NCI-H1105 (cell line): ENCODE results near the gene ATP7B.
"Not testable (repeated sequence)": the region's sequence is repeated elsewhere in the genome, so short reads cannot be mapped to it uniquely, and the experiment has no call there.

Source experiments
- DNase-seq: peaks from one replicate; lab custom pipeline; 2025; lab: John Stamatoyannopoulos, UW

ATP7B gene

DNA sequence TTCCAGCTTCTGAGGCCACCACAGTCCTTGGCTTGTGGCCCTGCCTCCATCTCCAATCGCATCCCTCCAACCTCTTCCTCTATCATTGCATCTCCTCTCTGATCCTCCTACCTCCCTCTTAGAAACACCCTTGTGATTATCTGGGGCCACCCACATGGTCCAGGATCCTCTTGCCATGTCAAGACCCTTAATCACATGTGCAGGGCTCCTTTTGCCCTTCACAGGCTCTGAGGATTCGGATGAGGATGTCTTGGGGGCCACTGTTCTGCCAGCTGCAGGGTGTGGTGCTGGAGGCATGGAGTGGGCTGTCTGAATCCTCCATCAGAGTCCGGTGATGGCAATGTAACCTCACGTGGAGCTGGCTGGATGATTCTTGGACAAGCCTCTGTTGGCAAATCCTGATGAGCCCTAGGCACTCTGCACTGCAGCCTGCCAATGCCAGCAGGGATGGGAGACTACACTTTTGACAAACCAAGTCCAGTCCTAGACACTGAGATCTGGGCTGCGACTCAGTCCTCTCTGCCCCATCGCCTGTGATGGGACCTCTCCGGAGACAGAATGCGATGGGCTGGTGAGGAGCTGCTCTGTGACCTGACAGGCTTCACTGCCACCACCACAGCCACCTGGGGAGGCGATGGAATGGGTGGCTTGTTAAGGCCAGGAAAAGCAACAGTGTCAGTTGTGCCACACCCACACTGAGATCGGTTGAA lies 88.3 kb downstream of the ATP7B start:
- DNase-seq: no peak

DNA sequence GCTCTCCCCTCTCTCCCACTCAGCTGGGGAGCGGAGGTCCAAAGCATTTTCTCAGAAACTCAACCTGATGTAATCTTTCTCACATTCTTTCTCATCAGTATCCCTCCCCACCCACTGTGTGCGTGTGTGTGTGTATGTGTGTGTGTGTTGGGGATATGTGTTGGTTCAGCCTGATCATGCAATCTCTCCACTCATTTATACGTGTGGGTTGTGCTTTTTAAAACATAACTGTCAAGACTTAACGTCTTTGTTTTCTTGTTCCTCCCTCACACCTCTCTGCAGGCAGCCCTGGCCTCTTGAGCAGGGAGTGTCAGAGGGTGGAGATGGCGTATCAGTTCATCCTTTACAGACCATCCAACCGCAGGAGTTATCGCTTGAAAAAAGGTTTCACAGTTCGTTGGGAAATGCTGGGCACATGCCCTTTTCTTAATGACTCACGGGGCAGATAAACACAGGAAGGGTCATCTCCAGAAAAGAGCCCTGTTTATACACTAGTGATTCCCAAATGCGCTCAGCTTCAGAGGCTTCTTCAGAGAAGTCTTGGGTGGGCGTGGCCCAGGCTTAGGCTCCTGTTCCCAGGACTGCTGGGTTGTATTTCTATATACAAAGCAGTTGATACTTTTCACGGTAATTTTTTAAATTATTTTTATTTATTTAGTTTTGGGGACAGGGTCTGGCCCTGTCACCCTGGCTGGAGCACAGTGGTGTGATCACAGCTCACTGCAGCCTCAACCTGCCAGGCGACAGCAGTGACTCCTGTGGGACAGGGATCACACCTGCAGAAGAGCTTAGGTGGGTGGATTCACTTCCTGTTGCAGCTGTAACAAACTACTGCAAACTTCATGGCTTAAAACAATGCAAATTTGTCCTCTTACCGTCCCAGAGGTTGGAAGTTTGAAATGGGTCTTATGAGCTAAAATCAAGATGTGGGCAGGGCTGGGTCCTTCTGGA lies 89.2 kb downstream of the ATP7B start:
- no peak for DNase-seq

DNA sequence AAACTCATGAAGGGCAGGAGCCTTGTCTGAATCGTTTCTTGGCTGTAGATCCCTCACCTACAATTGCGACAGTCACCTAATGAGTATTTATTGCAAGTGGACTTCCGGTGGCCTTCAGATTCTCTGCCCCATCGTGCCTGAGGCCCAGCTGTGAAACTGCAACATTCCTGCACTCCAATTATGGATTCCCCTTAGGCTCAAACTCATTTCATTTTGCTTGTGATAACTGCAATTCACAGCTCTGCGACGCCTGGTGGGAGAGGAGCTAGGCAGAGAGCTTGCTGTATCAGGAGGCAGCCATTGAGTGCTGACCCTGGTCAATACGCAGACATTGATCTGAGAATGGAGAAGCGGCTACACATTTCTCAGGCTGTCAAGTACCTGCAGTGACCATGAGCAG lies 90.5 kb downstream of the ATP7B start:
- no peak for DNase-seq

DNA sequence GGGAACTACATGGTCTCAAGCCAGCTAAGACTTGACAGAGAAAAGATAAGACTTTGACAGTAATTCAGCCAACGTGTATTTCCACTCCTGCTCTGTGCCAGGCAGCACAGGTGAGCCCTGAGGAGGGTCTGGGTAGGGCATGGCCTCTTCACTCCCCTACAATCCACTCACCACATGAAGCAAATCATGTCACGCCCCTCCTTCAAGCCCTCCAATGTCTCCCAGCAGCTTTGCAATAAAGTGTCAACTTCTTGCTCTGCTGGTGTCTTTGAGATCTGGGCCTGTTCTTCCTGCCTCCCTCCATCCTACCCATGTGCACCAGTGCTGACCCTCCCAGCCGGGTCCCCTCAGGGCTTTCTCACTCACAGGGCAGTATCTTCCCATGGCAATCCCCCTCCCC lies 91.0 kb downstream of the ATP7B start:
- no peak for DNase-seq

DNA sequence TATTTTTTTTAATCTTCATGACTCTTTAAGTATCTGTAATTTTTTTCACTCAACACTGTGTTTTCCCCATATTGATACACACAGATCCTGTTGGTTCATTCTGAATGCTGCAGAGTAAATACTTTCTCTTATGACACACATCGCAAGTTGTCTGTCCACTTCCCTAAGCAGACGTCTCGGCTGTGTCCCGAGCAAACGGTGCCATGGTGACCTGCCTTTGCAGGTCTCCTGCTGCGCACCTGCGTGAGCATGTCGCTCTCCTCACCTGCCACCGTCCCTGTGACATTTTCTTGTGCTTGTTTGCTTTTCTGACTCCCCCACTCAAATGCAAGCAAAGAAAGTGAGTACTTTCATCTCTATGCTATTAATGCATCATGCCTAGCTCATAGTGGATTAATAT lies 91.7 kb downstream of the ATP7B start:
- DNase-seq: no peak

DNA sequence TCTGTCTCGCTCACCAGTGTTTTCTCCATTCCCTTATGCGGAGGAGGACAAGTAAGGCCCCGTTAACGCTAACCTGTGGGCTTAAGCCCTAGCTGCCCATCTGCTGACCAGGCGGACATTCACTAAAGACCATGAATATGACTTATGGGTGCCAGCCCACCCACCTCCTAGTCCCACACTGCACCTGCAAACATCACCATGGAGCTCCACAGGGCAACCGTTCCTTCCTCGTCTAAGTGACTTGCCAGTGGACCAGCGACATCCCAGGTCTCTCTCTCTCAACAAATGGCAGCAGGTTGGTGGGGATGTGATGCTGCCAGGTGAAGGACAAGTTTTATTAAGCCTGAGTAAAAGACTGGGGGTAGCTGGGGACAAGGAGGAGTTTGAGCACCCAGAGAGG lies 94.3 kb downstream of the ATP7B start:
- no peak for DNase-seq

DNA sequence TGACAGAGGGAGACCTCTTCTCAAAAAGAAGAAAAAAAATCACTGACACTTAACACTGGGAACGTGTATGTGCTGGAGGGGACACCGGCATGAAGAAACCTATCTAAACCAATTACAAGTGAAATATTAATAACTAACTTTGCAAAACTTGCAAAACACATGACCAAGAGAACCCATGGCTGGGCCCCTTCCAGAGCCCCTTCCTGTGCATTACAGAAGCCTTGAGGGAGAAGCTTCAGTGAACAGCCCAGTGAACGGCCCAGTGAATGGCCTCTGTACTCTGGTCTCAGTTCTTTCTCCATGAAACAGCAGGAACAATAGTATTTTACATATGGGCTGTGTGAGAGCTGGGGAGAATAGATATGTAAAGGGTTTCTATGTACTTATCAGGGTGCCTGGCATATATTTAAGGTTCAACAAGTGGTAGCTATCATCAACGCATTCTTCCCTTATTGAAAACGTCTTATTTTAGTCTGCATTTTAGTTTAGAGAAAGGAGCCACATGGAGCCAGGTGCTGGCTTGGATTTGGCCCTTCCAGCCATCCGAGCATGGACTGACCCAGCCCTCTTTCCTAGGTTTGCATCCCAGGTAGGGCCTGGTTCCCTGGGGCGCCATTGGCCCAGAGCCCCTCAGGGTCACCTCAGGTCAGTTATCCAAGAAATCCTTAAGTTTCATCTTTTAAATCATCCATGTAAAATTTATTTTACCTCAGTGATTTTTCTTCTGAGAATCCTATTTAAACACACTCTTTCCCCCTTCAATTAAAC lies 95.0 kb downstream of the ATP7B start:
- no peak for DNase-seq

DNA sequence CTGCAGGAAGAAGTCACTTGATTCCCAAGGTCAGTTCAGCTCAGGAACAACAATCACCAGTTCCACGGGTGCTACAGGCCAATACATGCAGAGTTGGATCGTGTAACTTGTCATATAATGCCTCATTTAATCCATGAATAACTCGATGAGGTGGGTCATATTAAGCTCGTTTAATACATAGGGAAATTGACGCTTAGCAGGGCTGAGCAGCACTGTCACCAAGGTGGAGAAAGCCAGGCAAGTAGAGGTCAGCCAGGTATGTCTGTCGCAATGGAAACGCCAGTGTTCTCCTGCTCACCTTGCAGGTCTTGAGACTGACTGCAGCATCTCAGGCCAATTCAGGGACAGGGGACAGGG lies 97.1 kb downstream of the ATP7B start:
- no peak for DNase-seq

DNA sequence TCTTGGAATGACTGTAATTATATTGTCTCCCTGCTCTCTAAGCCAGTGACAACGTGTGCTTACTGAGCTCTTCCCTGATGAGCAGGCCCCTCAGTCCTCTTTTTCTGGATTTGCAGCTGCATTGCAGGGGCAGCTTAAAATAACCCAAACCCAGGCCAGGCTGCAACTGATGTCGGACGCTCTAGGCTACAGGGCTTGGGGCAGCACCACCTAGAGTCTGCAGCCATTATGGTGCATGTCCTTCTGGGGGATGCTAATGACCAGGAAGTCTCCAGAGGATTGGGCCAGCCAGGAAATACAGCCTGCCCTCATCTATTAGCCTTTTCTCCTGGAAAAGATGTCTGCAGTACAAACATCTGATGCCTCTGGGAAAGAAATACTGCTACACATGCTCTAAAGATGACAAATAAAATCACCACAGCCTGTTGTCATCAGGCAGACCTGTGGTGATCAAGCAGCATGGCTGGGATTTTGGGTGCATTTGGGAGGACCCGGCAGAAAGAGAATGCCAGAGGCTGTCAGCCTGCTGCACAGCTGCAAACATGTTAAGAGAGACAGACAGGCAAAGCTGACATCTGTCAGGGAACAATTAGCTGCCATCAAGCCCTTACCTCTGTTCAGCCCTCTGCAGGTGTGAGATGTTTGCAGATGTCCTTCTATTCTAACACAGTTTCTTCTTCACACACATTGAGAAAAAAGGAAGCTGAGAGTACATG lies 97.7 kb downstream of the ATP7B start:
- no peak for DNase-seq

DNA sequence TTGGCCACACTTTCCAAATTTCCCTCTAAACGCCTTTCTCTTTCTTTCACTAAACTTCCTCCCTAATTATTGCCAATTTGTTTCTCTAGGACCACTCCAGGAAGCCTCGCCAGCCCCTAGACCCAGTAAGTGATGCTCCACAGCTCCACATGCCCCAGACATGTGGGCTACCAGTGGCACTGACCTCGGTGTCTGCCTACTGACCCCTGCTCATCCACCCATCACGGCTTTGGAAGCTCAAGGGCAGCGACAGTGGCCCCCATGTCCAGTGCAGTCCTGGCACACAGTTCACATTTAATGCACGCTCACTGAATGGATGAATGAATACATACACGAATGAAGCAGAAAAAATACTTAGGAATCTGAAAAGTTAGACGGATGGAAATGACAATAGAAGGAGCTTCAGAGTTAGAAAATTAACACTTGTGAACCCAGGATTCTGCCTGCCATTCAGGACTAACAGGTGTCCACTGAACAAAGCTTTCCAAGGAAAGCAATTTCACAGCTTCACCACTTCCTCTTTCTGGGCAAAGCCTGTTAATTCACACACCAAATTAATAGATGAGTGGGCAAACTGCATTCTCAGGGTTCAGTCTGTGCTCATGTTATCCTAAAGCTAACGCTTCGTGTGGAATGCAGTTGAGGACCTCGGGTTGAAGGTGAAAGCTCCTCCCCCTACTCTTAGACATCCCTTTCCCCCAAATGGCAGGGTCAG lies 98.6 kb downstream of the ATP7B start:
- DNase-seq: no peak

DNA sequence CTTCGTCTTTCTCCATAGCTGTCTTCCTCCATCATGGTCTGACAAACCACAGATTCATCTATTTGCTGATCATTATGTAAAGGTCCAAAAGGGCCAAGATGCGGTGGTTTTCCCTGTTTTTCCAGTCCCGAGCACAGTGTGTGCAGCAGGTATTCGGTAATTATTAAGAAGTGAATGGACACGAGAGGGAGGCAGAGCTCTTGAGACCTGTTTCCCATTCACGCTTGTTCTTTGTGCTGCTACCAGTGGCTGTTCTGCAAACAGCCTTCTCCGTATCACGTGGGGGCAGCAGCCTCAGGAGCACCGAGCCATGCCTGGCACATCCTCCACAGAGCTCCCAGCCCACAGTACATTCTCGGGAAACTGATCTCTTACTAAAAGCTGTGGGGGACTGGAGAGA lies 99.2 kb downstream of the ATP7B start:
- DNase-seq: peak; percentile 8

DNA sequence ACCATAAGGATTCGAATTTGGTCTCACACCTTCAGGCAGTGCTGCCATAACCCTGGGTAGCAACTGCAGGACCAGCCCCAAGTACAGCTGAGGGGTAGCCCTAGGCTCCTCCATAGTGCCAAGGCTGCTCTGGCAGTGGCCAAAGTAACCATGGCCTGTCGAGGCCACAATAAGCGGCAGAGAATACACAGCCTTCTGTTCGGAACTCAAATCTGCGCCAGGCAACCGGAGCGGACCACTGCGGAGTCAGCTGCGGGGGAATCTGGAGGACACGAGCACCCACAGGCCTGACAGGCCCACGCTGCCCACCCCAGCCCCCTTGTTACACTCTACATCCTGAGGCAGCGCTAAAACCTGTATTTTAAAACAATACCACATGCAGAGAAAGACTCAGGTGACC lies 100.7 kb downstream of the ATP7B start:
- DNase-seq: no peak

DNA sequence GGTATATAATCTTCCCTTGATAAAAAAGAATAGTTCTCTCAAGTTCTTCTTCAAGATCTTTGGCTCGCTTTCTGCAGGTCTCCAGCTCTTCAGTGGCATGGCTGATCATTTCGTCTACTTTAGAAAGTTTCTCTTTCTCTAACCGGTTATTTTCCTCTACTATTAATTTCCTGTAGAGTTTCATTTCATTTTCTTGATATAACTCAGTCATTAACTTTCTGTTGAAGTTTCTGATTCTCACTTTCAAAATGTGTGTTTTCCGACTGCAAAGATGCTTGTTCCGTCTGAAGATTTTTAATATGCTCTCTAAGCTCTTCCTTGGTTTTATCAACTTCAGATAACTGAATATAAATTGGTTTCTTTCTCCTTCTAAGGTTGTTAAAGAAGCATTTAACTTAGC lies 102.0 kb downstream of the ATP7B start:
- not testable (repeated sequence) for DNase-seq

DNA sequence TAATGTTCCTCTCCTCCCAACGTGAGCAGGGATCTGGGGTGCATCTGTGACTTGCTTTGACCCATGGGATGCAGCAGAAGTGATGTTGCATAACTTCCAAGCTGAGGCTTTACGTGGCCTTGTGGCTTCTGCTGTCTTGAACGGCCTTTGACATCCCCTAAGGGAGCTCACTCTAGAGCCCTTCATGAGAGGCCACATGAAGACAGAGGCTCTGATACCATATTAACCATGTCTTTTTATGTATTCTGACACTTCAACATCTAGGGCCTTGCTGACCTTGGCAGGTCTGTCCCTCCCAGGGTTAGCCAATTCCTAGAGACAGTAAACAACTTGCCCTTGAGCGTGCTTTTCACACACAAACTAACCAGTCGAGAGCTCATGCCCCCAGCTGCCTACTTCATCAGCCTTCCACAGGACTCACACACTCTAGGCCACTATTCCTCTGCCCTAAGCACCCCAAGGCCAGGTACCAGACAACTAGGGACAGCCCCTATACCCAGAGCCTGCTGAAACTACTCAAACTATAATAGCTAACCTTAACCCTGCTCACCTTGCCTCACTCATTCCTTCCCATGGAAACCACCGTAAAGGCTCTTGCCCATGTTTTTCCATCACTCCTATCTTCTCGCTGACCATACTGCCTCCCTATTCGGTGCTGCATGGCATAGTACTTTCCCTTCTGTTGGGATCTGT lies 104.1 kb downstream of the ATP7B start:
- no peak for DNase-seq

DNA sequence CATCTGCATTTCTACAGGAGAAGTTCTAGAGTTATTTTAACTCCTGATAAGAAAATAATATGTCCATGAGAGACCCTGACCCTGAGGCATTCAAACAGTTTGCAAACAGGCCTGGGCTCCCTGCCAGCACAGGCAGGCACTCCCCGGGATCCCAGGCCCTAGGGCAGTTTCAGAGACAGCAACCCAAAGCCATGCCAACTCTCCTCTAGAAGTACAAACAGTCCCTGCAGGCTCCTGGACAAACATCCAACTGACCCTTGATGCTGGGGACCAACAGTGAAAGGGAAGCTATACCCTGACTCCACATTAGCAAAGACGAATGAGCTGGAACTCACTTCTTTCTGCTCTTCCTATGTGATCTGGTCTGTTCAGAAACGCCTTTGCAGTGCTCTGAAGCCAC lies 104.7 kb downstream of the ATP7B start:
- no peak for DNase-seq

DNA sequence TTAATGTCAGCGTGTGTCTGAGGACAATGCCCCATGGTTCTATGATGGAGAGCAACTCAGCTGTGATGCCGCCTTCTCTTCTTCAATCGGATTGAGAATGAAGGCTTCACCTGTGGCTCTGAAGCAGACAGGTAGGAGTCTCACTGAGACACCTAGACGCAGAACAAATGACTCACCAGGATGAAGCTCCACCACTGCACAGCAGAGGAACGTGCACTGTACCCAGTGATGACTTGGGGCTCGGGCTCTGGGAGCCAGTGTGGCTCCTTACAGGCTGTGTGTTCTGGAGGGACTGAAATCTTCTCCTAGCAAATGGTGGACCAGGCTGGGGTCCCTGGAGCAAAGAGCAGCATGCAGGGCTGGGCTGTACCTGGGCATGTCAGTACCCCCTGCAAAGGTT lies 105.5 kb downstream of the ATP7B start:
- DNase-seq: no peak

DNA sequence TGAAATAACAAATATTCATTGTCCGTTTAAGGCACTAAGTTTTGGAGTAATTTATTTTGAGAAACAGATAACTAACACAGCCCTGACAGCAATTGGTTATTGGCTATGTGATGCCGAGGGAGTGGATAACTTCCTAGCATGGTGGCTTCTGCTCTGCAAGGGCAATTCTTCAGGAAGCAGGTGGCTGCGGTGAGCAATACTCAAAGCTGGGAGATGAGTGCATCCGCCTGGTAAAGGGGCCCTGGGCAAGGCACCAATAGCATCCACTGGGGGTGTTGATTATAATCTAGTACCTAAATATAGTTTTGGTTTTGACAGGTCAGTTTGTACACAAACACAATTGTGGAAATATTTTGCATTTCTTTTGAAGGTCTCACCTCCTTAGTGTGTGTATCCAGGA lies 108.5 kb downstream of the ATP7B start:
- no peak for DNase-seq

DNA sequence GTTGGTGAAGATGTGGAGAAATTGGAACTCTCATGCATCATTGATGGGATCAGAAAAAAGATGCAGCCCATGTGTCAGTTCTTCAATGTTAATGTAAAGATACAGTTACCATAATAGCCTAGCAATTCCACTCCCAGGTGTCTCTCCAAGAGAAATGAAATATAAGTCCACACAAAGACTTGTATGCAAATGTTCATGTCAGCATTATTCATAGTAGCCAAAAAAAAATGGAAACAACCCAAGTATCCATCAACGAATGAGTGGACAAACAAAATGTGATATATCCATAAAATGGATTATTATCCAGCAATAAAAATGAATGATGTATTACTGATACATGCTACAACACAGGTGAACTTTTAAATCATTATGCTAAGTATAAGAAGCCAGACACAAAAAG lies 110.8 kb downstream of the ATP7B start:
- DNase-seq: no peak

DNA sequence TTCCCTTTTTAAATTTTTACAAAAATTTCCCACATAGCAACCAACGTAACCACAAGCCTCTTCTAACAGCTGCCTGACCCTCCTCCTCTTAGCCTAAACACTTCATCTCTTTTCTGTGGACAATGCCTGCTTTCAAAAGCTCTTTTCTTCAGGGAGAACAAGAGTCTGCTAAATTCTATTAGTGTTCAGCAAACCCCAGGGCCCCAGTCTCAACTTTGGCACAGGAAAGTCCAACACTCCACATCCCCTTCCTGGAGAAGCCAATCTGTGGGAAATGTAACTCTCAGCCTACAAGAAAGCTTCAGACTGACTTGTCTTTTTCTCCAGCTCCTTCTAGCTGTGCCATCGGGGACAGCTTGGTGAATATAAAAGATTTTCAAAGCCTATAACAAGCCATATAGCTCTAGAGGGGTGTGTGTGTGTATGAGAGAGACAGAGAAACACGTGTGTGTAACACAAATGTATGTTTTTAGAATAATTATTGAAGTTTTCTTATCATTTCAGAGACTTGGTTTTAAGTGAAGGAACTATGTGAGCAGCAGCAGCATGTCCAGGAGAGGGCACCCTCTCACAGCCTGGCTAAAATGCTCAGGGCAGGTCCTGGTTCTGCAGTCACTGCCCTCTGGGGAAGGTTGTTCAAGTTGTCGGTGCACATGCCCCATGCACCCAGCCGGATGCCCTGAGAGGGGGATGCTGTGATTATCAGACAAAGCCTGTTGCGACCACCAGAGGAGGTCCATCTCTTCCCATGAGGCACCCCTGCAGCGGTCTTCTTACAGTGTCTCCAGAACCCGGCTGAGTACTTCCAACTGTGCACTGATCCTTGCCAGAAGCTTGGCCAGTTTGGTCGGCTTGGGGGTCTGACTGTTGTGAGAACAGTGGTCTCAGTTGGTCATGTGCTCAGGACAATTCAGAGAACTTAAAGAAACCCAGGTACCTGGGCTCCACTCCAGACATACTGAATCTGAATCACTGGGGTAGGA lies 115.1 kb downstream of the ATP7B start:
- no peak for DNase-seq

DNA sequence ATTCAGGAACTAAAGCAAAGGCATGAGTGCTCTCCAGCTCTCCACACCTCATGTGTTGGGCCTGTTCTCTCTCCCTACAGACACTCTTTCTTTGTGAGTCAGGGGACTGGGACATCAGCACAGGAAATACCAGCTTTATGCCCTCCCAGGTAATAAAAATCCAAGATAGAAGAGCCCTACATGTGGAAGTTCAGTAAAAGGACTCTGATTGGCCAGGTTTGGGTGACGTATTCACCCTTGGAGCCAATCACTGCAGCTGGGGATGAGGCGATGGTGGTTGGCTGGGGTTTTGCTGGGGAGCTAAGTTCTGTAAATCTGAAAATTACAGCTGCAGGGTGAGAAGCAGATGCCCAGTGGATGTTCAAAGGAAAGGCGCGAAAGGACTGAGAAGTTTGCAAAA lies 117.0 kb downstream of the ATP7B start:
- DNase-seq: no peak
